ENCODE measurements around the gene TICRR. TPM values are rescaled to one million over a fixed set of nuclear protein-coding genes. Genes with fewer than 3 reads are reported as not detected.

TICRR gene
- total and polyA plus RNA-seq, 2 donors (not counting 1 experiment from before 2014, with no cell fraction given), result 0.05 to 0.07 TPM

DNA sequence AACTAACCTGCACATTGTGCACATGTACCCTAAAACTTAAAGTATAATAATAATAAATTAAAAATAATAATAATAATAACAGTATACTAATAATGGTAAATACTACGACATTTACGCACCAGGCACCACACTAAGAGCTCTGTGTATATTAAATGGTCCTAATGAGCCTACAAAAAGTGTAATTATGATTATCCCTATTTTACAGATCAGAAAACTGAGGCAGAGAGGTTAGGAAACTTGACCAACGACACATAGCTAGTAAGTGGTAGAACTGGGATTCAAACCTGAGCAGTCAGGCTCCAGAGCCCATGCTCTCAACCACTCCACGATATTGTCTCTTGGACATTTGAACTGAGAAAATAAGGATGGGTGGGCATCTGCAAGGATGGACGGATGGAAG is 65.0 kb downstream of the TICRR start:
- Histone ChIP-seq H3K4me1 (ENCODE audit: control insufficient read depth in 2 of 2, insufficient read depth in 2 of 2, low read length in 2 of 2) (no peaks in the 10 kb centered on the region), H3K4me2 (replicated peaks; ENCODE audit: low read depth, low read length, poor library complexity, severe bottlenecking) (no peak overlapping the region), H2AFZ (ENCODE audit: insufficient read depth, low read depth, low read length, poor library complexity, severe bottlenecking) (no peak overlapping the region), H3K36me3 (replicated peaks in 1 of 2; ENCODE audit: control extremely low read depth in 1 of 2, control insufficient read depth in 1 of 2, extremely low read depth in 1 of 2, insufficient read depth in 2 of 2, low read length in 1 of 2) (no peaks in the 10 kb centered on the region), H3K4me3 (ENCODE audit: control extremely low read depth in 1 of 5, extremely low read depth in 1 of 5, insufficient read depth in 1 of 5, low read depth in 2 of 5, low read length in 4 of 5) (no peak overlapping the region), H3K9me3 (ENCODE audit: control extremely low read depth in 1 of 3, control insufficient read depth in 2 of 3, insufficient read depth in 1 of 3, low read length in 2 of 3) (no peaks in the 10 kb centered on the region), H4K20me1 (ENCODE audit: control insufficient read depth, insufficient read depth, low read length, poor library complexity, severe bottlenecking) (no peaks in the 10 kb centered on the region), H3K9ac (ENCODE audit: low read length) (no peak overlapping the region), H3K79me2 (ENCODE audit: control insufficient read depth, insufficient read depth, low read length) (no peaks in the 10 kb centered on the region), H3K27ac (ENCODE audit: low read length in 2 of 2) (no peak overlapping the region), H3K27me3 (replicated peaks in 1 of 4; ENCODE audit: control extremely low read depth in 1 of 4, control insufficient read depth in 3 of 4, insufficient read depth in 4 of 4, low read length in 3 of 4) (no peaks in the 10 kb centered on the region)
- ChIA-PET CTCF (no interaction called here), POLR2A (no interaction called here)
- Mint-ChIP-seq H3K27ac (no peak overlapping the region), H3K9me3 (ENCODE audit: insufficient read depth) (no peaks in the 10 kb centered on the region), H3K27me3 (no peaks in the 10 kb centered on the region), H3K4me1 (peaks cover 3% of the 10 kb centered on the region), H3K4me3 (no peak overlapping the region)
- DNase-seq (no peak), ATAC-seq (ENCODE audit: low read depth) (no peak)
- 100% methylated on average over 3 of the region's 5 CpGs for WGBS (ENCODE audit: insufficient coverage)
- TF ChIP-seq, protein P1, sequence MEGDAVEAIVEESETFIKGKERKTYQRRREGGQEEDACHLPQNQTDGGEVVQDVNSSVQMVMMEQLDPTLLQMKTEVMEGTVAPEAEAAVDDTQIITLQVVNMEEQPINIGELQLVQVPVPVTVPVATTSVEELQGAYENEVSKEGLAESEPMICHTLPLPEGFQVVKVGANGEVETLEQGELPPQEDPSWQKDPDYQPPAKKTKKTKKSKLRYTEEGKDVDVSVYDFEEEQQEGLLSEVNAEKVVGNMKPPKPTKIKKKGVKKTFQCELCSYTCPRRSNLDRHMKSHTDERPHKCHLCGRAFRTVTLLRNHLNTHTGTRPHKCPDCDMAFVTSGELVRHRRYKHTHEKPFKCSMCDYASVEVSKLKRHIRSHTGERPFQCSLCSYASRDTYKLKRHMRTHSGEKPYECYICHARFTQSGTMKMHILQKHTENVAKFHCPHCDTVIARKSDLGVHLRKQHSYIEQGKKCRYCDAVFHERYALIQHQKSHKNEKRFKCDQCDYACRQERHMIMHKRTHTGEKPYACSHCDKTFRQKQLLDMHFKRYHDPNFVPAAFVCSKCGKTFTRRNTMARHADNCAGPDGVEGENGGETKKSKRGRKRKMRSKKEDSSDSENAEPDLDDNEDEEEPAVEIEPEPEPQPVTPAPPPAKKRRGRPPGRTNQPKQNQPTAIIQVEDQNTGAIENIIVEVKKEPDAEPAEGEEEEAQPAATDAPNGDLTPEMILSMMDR (IDR thresholded peaks at IDR 0.05), result no peak
- no peak for TF ChIP-seq EZH2 (IDR thresholded peaks at IDR 0.05; ENCODE audit: borderline replicate concordance, insufficient read depth, low read depth, low read length, poor library complexity, severe bottlenecking)
- intact Hi-C loops (cut with micrococcal nuclease), result no loop called here

DNA sequence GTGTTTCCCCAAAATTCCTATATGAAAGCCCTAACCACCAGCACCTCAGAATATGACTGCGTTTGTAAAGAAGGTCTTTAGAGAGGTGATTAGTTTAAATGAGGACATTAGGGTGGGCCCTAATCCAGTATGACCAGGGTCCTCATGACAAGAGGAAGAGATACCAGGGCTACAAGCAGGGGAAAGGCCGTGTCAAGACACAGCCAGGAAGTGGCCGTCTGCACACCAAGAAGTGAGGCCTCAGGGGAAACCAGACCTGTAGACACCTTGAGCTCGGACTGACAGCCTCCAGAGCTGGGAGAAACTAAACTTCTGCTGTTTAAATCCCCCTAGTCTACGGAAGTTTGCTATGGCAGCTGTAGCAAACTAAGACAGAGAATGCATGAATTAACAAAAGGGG is 65.8 kb downstream of the TICRR start:
- Histone ChIP-seq H3K79me2 (ENCODE audit: control insufficient read depth, insufficient read depth, low read length) (no peaks in the 10 kb centered on the region), H4K20me1 (ENCODE audit: control insufficient read depth, insufficient read depth, low read length, poor library complexity, severe bottlenecking) (no peaks in the 10 kb centered on the region), H3K36me3 (replicated peaks in 1 of 2; ENCODE audit: control extremely low read depth in 1 of 2, control insufficient read depth in 1 of 2, extremely low read depth in 1 of 2, insufficient read depth in 2 of 2, low read length in 1 of 2) (no peaks in the 10 kb centered on the region), H3K9ac (ENCODE audit: low read length) (no peak overlapping the region), H3K4me2 (replicated peaks; ENCODE audit: low read depth, low read length, poor library complexity, severe bottlenecking) (no peak overlapping the region), H2AFZ (ENCODE audit: insufficient read depth, low read depth, low read length, poor library complexity, severe bottlenecking) (no peak overlapping the region), H3K9me3 (ENCODE audit: control extremely low read depth in 1 of 3, control insufficient read depth in 2 of 3, insufficient read depth in 1 of 3, low read length in 2 of 3) (no peaks in the 10 kb centered on the region), H3K4me3 (ENCODE audit: control extremely low read depth in 1 of 5, extremely low read depth in 1 of 5, insufficient read depth in 1 of 5, low read depth in 2 of 5, low read length in 4 of 5) (no peak overlapping the region), H3K4me1 (ENCODE audit: control insufficient read depth in 2 of 2, insufficient read depth in 2 of 2, low read length in 2 of 2) (no peaks in the 10 kb centered on the region), H3K27me3 (replicated peaks in 1 of 4; ENCODE audit: control extremely low read depth in 1 of 4, control insufficient read depth in 3 of 4, insufficient read depth in 4 of 4, low read length in 3 of 4) (no peaks in the 10 kb centered on the region), H3K27ac (ENCODE audit: low read length in 2 of 2) (no peak overlapping the region)
- TF ChIP-seq EZH2 (IDR thresholded peaks at IDR 0.05; ENCODE audit: borderline replicate concordance, insufficient read depth, low read depth, low read length, poor library complexity, severe bottlenecking), result no peak
- TF ChIP-seq, protein P1 (IDR thresholded peaks at IDR 0.05), result no peak
- no peak overlapping the region for H3K4me3 Mint-ChIP-seq
- DNase-seq (no peak), ATAC-seq (ENCODE audit: low read depth) (no peak)
- intact Hi-C loops (cut with micrococcal nuclease), result no loop called here
- no peaks in the 10 kb centered on the region for H3K9me3 Mint-ChIP-seq (ENCODE audit: insufficient read depth)
- POLR2A ChIA-PET, result no interaction called here
- WGBS (ENCODE audit: insufficient coverage), result 61% methylated on average over 4 of the region's 5 CpGs
- CTCF ChIA-PET, result interaction anchor here (0.7 kb wide), 1 partner anchor 34 kb away, joined by 3 read pairs; no protein-coding TSS in a partner anchor
- peaks cover 3% of the 10 kb centered on the region for H3K4me1 Mint-ChIP-seq
- H3K27ac Mint-ChIP-seq, result no peak overlapping the region
- no peaks in the 10 kb centered on the region for H3K27me3 Mint-ChIP-seq
